ENCODE results near the gene MAT2A. TPM values are rescaled to one million over a fixed set of nuclear protein-coding genes. Genes with fewer than 3 reads are reported as not detected.

MAT2A gene
- total RNA-seq, 1 experiment from 2014 or later = 444 TPM

- Histone ChIP-seq H2AFZ (ENCODE audit: low read depth, low read length, poor library complexity, severe bottlenecking) (no peak overlapping the region), H3K79me2 (ENCODE audit: insufficient read depth, low read length) (no peaks in the 10 kb centered on the region), H3K4me2 (ENCODE audit: low read length) (no peak overlapping the region), H3K27me3 (ENCODE audit: insufficient read depth, low read length) (no peaks in the 10 kb centered on the region), H3K4me3 (replicated peaks in 1 of 2; ENCODE audit: low read depth in 1 of 2, low read length in 2 of 2) (no peak overlapping the region), H4K20me1 (ENCODE audit: insufficient read depth) (no peaks in the 10 kb centered on the region), H3K27ac (ENCODE audit: low read depth, low read length) (no peak overlapping the region), H3K9me3 (ENCODE audit: control insufficient read depth in 1 of 2, insufficient read depth in 1 of 2, low read depth in 1 of 2, low read length in 2 of 2) (no peaks in the 10 kb centered on the region), H3K36me3 (ENCODE audit: control insufficient read depth in 1 of 2, insufficient read depth in 2 of 2, low read length in 2 of 2) (no peaks in the 10 kb centered on the region), H3K9me2 (ENCODE audit: insufficient read depth) (no peaks in the 10 kb centered on the region), H3K4me1 (ENCODE audit: control insufficient read depth in 1 of 2, insufficient read depth in 2 of 2, low read length in 2 of 2) (peaks cover 2 to 6% of the 10 kb centered on the region in 2 experiments; a peak in 2 of 4 replicates), H3K9ac (ENCODE audit: low read length) (no peak overlapping the region)
- TF ChIP-seq TCF7L2 (IDR thresholded peaks at IDR 0.05; ENCODE audit: borderline replicate concordance, extremely low read depth, insufficient read depth, insufficient read length) (no peak), SIN3A (IDR thresholded peaks at IDR 0.05; ENCODE audit: low read depth) (no peak), EZH2 (IDR thresholded peaks at IDR 0.05) (no peak), ATF3 (IDR thresholded peaks at IDR 0.05) (no peak)
- intact Hi-C loops (cut with micrococcal nuclease) = no loop called here
- CTCF ChIA-PET = no interaction called here
- ATAC-seq (no peak), DNase-seq (ENCODE audit: low read depth, low spot score) (no peak)
- RAD21 ChIA-PET (ENCODE audit: low non-redundant PET in 1 of 2, low total read pairs in 2 of 2, uncharacterized antibody in 2 of 2, unreplicated experiment in 2 of 2) = no interaction called here
- BruUV-seq (replicated peaks) = no TSS peak
- POLR2A ChIA-PET = no interaction called here
Observed at GRCh38 chr2:85566265-85566664, 27.3 kb downstream of the MAT2A start.

- no TSS peak for BruUV-seq (replicated peaks)
- Histone ChIP-seq H3K9me3 (ENCODE audit: control insufficient read depth in 1 of 2, insufficient read depth in 1 of 2, low read depth in 1 of 2, low read length in 2 of 2) (no peaks in the 10 kb centered on the region), H3K9ac (ENCODE audit: low read length) (no peak overlapping the region), H3K27me3 (ENCODE audit: insufficient read depth, low read length) (no peaks in the 10 kb centered on the region), H3K9me2 (ENCODE audit: insufficient read depth) (no peaks in the 10 kb centered on the region), H3K4me1 (ENCODE audit: control insufficient read depth in 1 of 2, insufficient read depth in 2 of 2, low read length in 2 of 2) (peaks cover 18 to 26% of the 10 kb centered on the region in 2 experiments), H2AFZ (ENCODE audit: low read depth, low read length, poor library complexity, severe bottlenecking) (no peak overlapping the region), H3K27ac (ENCODE audit: low read depth, low read length) (no peak overlapping the region), H3K36me3 (ENCODE audit: control insufficient read depth in 1 of 2, insufficient read depth in 2 of 2, low read length in 2 of 2) (no peaks in the 10 kb centered on the region), H3K4me2 (ENCODE audit: low read length) (no peak overlapping the region), H3K4me3 (replicated peaks in 1 of 2; ENCODE audit: low read depth in 1 of 2, low read length in 2 of 2) (no peak overlapping the region), H4K20me1 (ENCODE audit: insufficient read depth) (no peaks in the 10 kb centered on the region), H3K79me2 (ENCODE audit: insufficient read depth, low read length) (no peaks in the 10 kb centered on the region)
- DNase-seq (ENCODE audit: low read depth, low spot score) = no peak
- TF ChIP-seq TCF7L2 (IDR thresholded peaks at IDR 0.05; ENCODE audit: borderline replicate concordance, extremely low read depth, insufficient read depth, insufficient read length) (no peak), POLR2AphosphoS5 (IDR thresholded peaks at IDR 0.05; ENCODE audit: low read depth, low read length) (no peak), CTCF (IDR thresholded peaks at IDR 0.05 in 2 of 3, conservative IDR thresholded peaks at IDR 0.05 in 1 of 3; ENCODE audit: borderline replicate concordance in 1 of 3, insufficient read depth in 1 of 3, low read depth in 2 of 3, low read length in 2 of 3) (no peak), MAX (IDR thresholded peaks at IDR 0.05) (no peak)
- ChIA-PET RAD21 (ENCODE audit: low non-redundant PET in 1 of 2, low total read pairs in 2 of 2, uncharacterized antibody in 2 of 2, unreplicated experiment in 2 of 2) (no interaction called here), POLR2A (no interaction called here), CTCF (no interaction called here)
- intact Hi-C loops (cut with micrococcal nuclease) = no loop called here
- ATAC-seq = no peak
Observed at GRCh38 chr2:85575739-85576138, 36.8 kb downstream of the MAT2A start.

Measured in HCT116 (cell line).